RKO (cell line): ENCODE data around the gene C22orf31.
"Not testable (repeated sequence)": the region's sequence is repeated elsewhere in the genome, so short reads cannot be mapped to it uniquely, and the experiment has no call there.

ENCODE experiments used
- DNase-seq: peaks from one replicate; pipeline ENCODE4 v3.0.0-alpha.2; 2016; ENCODE audit warnings: low spot score

C22orf31 gene

DNA sequence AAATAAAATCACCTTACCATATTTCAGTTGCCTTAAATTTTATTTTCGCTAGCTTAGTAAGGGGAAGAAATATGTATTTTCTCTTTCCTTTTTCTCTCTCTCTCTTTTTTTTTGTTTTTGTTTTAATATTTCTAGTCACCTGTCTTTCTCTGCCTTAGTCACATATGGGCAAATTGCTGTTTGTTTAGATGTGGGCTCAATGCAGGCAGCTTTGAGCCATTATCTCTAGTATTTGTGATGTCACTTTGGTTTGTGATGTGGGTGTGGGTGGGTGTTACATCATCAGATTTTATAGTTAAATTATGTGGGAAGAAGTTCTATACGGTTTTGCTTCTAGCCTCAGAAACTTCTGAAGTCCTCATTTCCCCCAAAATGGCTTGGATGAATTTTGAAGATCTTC, at the start of gene C22orf31:
TSS of gene C22orf31 (minus strand) at position 59 of the 400 bp plus-strand sequence. CDS start at position 20, 39 bp downstream.
- no peak for DNase-seq

DNA sequence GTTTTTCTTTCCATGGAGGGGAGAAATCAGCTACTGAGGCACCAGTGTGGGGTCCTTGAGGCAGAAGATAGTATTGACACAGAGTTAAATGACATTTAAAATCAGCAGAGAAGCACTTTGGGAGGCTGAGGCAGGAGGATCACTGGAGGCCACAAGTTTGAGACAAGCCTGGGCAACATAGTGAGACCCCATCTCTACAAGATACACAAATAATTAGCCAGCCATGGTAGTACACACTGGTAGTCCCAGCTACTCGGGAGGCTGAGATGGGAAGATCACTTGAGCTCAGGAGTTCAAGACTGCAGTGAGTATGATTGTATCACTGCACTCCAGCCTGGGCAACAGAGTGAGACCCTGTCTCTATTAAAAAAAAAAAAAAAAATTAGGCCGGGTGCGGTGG, 49.3 kb upstream of the C22orf31 start:
- no peak for DNase-seq

GRCh38 chr22:29109822-29110221, 48.2 kb upstream of the C22orf31 start:
- DNase-seq = no peak

GRCh38 chr22:29108137-29108536, 46.5 kb upstream of the C22orf31 start:
- peak; percentile 20 for DNase-seq

DNA sequence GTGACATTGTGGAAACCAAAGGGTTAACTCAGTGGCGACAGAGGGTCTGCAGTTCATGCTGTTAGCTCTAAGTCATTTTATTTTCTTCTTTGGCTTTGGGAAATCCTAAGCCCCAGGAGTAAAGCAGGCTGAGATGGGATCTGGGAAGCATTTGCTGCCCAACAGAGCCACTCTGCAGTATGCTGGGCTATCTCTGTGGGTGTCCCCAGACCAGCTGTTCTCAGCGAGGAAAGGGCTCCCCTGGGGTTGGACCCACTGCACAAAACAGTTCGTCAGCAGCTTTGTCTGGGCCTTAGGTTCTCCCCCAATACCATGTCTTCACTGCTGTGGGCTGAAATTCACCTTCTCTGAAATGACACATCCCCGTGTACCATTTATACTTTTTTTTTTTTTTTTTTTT, 45.2 kb upstream of the C22orf31 start:
- DNase-seq = no peak

DNA sequence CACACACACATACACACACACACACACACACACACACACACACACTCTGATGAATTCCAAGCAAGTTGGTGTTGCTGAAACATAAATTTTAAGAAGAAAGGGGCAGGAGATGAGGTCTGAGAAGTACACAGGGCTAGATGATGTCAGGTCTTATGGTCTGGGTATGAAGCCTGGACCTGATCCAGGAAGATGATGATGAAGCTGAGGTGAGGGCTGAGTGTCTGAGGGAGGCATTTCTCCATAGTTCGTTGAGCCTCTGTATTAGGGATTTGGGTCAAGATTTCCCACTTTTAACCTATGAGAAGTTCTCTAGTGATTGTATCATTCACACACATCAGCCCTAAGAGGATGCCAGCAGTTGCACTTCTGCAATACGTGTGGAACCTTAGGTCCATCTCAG, 43.8 kb upstream of the C22orf31 start:
- DNase-seq = no peak

DNA sequence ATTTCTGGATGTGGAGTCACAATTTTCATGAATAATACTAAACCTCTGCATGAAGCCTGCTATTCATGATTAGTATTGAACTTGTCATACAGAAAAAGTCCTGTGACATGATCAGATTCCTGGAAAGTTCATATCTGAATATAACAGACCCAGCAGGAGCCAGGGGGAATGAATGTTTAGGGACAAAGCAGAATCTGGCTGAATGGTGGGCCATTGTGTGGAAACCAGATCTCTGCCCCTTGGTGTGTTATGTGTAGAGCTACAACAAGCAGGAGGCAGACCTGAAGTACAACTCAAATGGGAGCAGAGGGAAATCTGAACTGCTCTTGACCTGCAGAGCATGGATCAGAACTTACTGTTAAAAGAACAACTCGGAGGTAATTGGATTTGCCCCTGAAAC, 41.5 kb upstream of the C22orf31 start:
- no peak for DNase-seq

DNA sequence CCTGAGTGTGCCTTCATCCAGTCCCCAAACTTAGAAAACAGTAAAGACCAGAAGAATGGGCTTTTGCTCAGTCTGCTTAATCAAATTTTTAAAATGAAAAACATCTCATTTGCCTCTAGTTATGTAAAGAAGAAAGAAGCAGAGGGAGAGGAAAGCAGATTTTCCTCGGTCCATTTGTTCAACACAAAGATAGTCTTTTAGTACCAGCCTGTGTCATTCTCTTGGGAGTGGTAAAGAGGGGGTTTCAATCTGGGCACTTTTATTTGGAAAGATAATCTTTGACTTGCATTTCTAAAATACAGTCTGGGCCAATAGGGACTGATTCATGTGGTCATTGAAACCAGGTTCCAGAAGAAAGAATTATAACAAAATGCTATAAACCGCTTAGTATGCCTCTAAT, 40.7 kb upstream of the C22orf31 start:
- no peak for DNase-seq

DNA sequence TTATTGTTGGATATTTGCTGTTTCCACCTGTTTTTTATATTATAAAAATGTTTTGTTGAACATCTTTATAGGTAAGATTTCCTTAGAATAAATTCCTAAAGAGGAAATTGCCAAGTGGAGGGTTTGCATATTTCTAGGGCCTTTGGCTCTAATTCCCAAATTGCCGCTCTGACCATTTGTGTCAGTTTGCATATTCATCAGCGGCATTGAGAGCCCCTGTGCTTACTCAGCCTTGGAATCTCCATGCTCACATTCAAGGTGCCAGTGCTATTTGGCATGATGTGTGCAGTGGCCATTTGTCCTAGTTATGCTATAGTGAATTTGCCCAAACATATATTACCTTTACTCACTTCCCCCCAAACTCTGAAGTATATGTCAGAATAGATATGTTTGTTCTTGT, 36.7 kb upstream of the C22orf31 start:
- no peak for DNase-seq

DNA sequence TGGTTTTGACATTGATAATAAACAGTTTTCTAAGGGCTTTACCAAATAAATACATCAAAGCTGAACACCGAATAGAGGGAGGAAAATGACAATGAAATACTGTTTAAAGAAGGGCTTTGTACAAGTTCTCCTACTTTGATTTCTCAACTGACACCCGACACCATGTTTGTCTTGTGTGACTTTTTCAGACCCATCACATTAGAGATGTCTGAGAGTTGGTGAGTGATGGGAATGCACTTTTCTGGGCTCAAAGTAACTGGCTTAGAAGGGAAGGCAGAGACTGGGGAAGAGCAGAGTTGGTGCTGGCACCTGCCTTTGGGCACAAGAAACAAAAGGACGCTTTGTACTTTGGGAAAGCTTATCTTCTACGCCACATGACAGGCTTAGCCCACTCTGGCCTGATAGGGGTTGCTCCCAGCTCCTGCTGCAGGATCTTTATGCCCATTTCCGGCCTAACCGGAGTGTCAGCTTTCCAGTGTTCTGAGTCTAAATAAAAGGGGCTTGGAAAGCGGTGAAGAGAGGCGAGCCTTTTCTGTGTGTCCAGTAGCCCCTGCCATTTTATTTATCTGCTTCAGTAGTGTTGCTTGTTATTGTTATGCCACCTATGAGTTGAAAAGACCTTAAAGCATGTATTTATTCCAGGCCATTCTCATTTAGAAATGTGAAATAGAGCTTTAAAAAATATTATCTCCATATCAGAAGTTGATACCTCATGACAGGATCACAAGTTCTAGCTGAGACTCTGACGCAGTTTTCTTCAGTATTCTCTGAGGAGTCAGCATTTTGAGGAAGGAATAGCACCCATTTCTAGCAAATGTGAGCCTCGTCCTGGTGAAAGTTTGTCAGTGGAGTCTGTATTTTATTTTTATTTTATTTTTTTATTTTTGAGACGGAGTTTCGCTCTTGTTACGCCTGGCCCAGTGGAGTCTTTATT, 35.4 kb upstream of the C22orf31 start:
- no peak for DNase-seq

DNA sequence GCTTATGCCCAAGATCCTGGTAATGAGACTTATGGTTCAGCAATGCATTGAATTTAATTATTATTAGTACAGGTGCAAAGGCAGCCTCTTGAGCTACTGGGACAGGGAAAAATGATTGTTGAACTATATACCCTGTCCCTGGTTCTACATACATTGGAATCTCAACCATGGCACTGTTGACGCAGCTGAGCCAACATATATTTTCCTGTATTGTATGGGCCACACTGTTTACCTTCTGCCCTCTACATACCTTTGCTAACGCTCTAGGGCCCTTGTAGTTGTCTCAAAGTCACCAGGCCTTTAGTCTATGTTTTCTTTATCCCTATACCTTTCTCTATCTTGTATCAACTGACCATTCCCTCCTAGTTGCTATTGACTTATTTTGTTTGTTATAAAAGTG, 33.8 kb upstream of the C22orf31 start:
- DNase-seq = no peak

DNA sequence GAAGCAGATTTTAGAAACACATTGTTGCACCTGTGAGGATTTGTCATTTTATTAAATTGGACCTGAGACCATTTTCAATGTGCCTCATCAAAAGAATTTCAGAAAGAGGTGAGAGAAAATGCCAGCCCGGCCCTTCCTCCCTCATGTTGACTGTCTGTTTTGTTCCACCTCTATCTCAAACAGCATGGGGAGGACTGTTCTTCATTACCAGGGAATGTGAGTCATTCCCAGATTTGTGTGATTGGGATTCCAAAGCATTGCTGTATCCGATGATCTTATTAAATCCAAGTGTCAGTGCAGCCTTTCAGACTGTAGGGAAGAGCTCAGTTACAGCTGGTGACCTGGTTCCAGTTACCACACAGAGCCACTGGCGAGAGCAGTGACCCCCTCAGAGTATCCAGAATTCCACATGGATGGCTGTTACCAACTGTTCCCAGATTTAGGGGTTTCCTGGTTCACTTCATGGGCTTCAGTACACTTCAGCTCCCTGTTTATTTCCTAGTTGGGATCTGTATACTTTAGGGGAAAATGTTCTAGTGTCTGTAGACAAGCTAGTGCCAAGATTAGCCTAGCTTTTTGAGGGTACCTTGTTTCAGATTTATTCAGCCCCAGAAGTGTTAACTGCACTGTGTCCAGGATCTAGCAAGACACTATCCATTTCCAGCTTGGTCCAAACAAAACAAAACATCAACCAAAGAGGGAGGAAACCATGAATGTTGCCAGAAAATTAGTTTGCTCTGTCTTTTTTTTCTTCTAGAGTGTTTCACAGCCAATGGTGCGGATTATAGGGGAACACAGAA, 32.1 kb upstream of the C22orf31 start:
- DNase-seq = no peak

DNA sequence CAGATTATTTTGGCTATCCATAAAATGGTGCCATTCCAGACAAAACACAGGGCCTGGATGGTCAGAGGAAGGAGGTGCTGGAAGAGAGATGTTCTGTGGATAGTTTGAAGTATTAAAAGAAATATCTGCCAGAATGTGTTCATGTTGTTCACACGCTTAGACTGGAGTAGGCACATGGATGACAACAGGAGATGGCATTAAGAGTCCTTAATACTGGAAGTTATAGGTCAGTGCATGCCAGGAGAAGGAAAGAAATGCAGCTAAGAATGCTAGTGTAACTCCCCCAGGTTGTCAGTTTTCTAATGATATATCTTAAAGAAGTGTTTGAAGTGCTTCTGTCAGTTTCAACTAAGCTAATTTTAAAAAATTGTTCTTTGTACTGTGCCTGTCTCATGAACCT, 31.4 kb upstream of the C22orf31 start:
- no peak for DNase-seq

GRCh38 chr22:29092243-29092642, 30.6 kb upstream of the C22orf31 start:
- no peak for DNase-seq

DNA sequence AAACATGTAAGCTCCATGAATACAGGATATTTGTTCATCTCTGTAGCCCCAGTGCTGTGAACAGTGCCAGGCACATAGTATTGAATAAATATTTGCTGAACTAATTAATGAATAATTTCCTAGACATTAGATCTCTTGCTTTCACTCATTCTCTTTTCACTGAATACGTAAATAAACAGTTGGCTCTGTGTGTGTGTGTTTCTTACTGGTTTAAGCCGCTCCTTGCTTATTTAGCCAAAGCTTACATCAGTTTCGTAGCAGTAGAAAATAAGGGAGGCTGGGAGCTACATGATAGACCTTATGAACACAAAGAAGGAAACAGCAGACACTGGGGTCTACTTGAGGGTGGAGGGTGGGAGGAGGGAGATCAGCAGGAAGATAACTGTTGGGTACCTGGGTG, 28.4 kb upstream of the C22orf31 start:
- DNase-seq = no peak

GRCh38 chr22:29089507-29089906, 27.9 kb upstream of the C22orf31 start:
- DNase-seq = no peak

DNA sequence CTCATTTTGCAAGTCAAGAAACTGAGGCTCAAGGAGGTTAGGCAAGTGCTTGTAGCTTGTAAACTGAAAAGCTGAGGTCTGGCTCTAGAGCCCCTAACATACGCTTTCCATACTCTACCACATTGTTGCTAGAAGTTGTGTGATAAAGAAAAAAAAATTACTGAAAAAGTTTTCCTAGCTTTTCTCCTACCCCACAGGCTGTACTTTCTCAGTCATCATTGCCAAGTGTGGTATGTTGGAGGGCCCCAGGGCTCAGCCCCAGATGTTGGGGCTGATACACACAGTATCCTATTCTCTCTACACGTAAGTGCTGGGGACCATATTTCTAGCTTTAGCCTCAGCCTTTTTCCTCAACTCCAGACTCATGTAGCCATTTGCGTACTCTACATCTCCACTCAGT, 27.2 kb upstream of the C22orf31 start:
- DNase-seq = no peak

- no peak for DNase-seq
Observed at GRCh38 chr22:29087012-29087411, 25.4 kb upstream of the C22orf31 start.

DNA sequence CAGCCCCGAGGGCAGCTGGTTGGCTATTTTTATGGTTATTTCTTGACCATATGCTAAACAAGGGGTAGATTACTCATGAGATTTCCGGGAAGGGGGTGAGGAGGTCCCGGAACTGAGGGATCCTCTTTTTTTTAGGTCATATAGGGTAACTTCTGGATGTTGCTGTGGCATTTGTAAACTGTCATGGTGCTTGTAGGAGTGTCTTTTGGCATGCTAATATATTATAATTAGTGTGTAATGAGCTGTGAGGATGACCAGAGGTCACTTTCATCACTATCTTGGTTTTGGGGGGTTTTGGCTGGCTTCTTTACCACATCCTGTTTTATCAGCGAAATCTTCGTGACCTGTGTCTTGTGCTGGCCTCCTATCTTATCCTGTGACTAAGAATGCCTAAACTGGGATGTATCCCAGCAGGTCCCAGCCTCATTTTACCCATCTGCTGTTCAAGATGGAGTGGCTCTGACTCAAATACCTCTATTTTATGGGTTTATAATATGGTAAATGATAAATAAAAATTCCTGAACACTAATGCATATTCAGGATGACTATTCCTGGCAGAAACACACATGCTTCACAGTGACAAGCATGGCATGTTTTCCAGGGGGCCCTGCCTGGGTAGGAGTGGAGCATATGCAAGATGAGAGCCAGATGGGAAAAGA, 22.4 kb upstream of the C22orf31 start:
- DNase-seq = no peak

DNA sequence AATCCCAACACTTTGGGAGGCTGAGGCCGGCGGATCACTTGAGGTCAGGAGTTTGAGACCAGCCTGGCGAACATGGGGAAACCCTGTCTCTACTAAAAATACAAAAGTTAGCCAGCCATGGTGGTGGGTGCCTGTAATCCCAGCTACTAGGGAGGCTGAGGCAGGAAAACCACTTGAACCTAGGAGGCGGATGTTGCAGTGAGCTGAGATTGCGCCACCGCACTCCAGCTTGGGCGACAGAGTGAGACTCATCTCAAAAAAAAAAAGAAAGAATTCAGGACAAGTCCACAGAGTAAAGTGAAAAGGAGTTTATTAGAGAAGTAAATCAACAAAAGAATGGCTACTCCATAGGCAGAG, 21.9 kb upstream of the C22orf31 start:
- DNase-seq = not testable (repeated sequence)

GRCh38 chr22:29082826-29083545, 21.4 kb upstream of the C22orf31 start:
- no peak for DNase-seq
